Psoas muscle (tissue), 8 donors: Measurements from ENCODE around the gene TADA2B. TPM values are rescaled to one million over a fixed set of nuclear protein-coding genes. Genes with fewer than 3 reads are reported as not detected.
A peak's percentile ranks its signal among the peaks of the same experiment; 100 is the strongest.

Experiments
- ATAC-seq, 4 donors: fragments of 200-7000 bp; cut with Tn5 transposase; one replicate each; pipeline ENCODE4 v1.9.1; 2020; ENCODE audit warnings: moderate library complexity in 3 of 4, mild to moderate bottlenecking in 2 of 4
- DNase-seq, 2 donors: peaks; one replicate each; pipeline ENCODE4 v3.0.0-alpha.2; 2020
- H3K27ac ChIP-seq: fragments of 200-600 bp; one replicate; pipeline ENCODE4 v1.8.0; 2022
- H3K27me3 ChIP-seq, 3 donors: fragments of 200-600 bp in 1 of 3; one replicate each; pipeline versions ENCODE4 v1.6.1 to v1.8.0; 2013 to 2022; ENCODE audit warnings: low read length in 2 of 3, mild to moderate bottlenecking in 2 of 3, moderate library complexity in 1 of 3; ENCODE audit not compliant: insufficient read depth in 3 of 3
- H3K36me3 ChIP-seq, 2 donors: fragments of 200-600 bp in 1 of 2; one replicate each; pipeline versions ENCODE4 v1.6.1 to v1.8.0; 2013 to 2022; ENCODE audit warnings: low read depth in 1 of 2, mild to moderate bottlenecking in 1 of 2, moderate library complexity in 1 of 2; ENCODE audit not compliant: insufficient read depth in 1 of 2
- H3K4me1 ChIP-seq: fragments of 200-600 bp; one replicate; pipeline ENCODE4 v1.8.0; 2022
- H3K4me3 ChIP-seq: fragments of 200-600 bp; one replicate; pipeline ENCODE4 v1.8.0; 2022; ENCODE audit warnings: mild to moderate bottlenecking
- H3K9me3 ChIP-seq: fragments of 200-600 bp; one replicate; pipeline ENCODE4 v1.8.0; 2022
- CTCF ChIP-seq: fragments of 200-600 bp; IDR thresholded peaks from one replicate; pipeline ENCODE4 v1.8.0; 2022; ENCODE audit warnings: antibody characterized with exemption
- WGBS, 3 donors: extraction: QIAGEN DNeasy Blood & Tissue Kit; methylation state at CpG; one replicate each; pipeline versions ENCODE4 v1.1.6 to v1.1.7; 2013; 5-methylcytosine and 5-hydroxymethylcytosine counted together
- intact Hi-C, 2 donors: fragments of 100-400 bp; cut with DNase I; formaldehyde crosslinking; loops; one replicate each; pipeline versions ENCODE4 v1.11.0 to v1.14.2; 2022
- polyA plus RNA-seq, 3 donors: library from polyadenylated mRNA; stranded (reverse); fragments of 200-250 nt; gene quantifications; one replicate each; pipeline ENCODE4 v1.2.3, GENCODE V29; 2013
- total RNA-seq, 4 donors: library from RNA; stranded (reverse); fragmentation: NEBNext Ultra II Directional in 2 of 4; extraction: Animal tissue kit (Norgen Biotek cat#: 25700) in 2 of 4; gene quantifications; one replicate each; pipeline versions ENCODE4 v1.2.1 to v1.2.4, GENCODE V29; 2021 to 2023
- donor health status: healthy with polysubstance abuse.
- donor health status: DM: no; HTN: no; CAD: no; lungs with moderate emphysema.
- donor health status: Bipolar disorder and iron deficiency.
- donor health status: healthy.
- donor health status: DM: yes; HTN: yes; CAD: no.
- donor health status: DM: no; HTN: no; CAD: no.
- donor health status: DM: no; HTN: no; CAD: no.
- donor health status: DM: yes; HTN: yes; CAD: no.

Gene TADA2B
- total and polyA plus RNA-seq, 7 donors = 21.0 to 70.3 (median 47.0) TPM

- 78 to 92% (median 91%) methylated on average over 5 of the region's 5 CpGs for WGBS, 3 donors
- Histone ChIP-seq H3K36me3 (peaks cover 4 to 73% of the 10 kb centered on the region in 2 donors), H3K27me3 (no peaks in the 10 kb centered on the region), H3K27ac (no peak overlapping the region), H3K9me3 (no peaks in the 10 kb centered on the region), H3K4me1 (no peaks in the 10 kb centered on the region), H3K4me3 (no peak overlapping the region)
- DNase-seq = no peak
- intact Hi-C loops = no loop called here
- TF ChIP-seq CTCF = no peak
- no peak for ATAC-seq
Measured at GRCh38 chr4:7027913-7028312, 15.3 kb upstream of the TADA2B start.

GRCh38 chr4:7029212-7029611, 14.0 kb upstream of the TADA2B start:
- no peaks in the 10 kb centered on the region for H3K9me3 ChIP-seq
- no peaks in the 10 kb centered on the region for H3K27me3 ChIP-seq
- DNase-seq (peak in 1 of 2 donors; percentile 13), ATAC-seq (no peak)
- H3K4me3 ChIP-seq = no peak overlapping the region
- intact Hi-C loops = no loop called here
- no peak overlapping the region for H3K27ac ChIP-seq
- 93 to 94% (median 94%) methylated on average over 12 of the region's 12 CpGs for WGBS, 3 donors
- no peak for TF ChIP-seq CTCF
- no peaks in the 10 kb centered on the region for H3K4me1 ChIP-seq
- H3K36me3 ChIP-seq = peaks cover 4 to 62% of the 10 kb centered on the region in 2 donors

- peaks cover 4 to 55% of the 10 kb centered on the region in 2 donors for H3K36me3 ChIP-seq
Measured at GRCh38 chr4:7029921-7030320, 13.3 kb upstream of the TADA2B start.

GRCh38 chr4:7030856-7031255, 12.3 kb upstream of the TADA2B start:
- peak in 1 of 2 donors; percentile 12 for DNase-seq
- no peaks in the 10 kb centered on the region for H3K4me1 ChIP-seq
- intact Hi-C loops = no loop called here
- ATAC-seq = no peak
- no peaks in the 10 kb centered on the region for H3K9me3 ChIP-seq
- no peak for TF ChIP-seq CTCF
- no peaks in the 10 kb centered on the region for H3K27me3 ChIP-seq
- peaks cover 4 to 46% of the 10 kb centered on the region in 2 donors for H3K36me3 ChIP-seq
- WGBS, 3 donors = 92 to 95% (median 94%) methylated on average over 10 of the region's 10 CpGs
- no peak overlapping the region for H3K4me3 ChIP-seq
- H3K27ac ChIP-seq = no peak overlapping the region

More at GRCh38 chr4:7029921-7030320, 13.3 kb upstream of the TADA2B start:
- ATAC-seq (no peak), DNase-seq (peak in 1 of 2 donors; percentile 40)
- Histone ChIP-seq H3K4me1 (no peaks in the 10 kb centered on the region), H3K9me3 (no peaks in the 10 kb centered on the region), H3K27me3 (no peaks in the 10 kb centered on the region), H3K27ac (no peak overlapping the region), H3K4me3 (no peak overlapping the region)
- intact Hi-C loops = no loop called here
- WGBS, 3 donors = 92 to 98% (median 97%) methylated on average over 10 of the region's 10 CpGs
- no peak for TF ChIP-seq CTCF
